ENCODE measurements around the gene RSPH9. TPM values are rescaled to one million over a fixed set of nuclear protein-coding genes. Genes with fewer than 3 reads are reported as not detected.

Gene RSPH9
- total RNA-seq, 1 donor from 2014 or later: 0.20 TPM

DNA sequence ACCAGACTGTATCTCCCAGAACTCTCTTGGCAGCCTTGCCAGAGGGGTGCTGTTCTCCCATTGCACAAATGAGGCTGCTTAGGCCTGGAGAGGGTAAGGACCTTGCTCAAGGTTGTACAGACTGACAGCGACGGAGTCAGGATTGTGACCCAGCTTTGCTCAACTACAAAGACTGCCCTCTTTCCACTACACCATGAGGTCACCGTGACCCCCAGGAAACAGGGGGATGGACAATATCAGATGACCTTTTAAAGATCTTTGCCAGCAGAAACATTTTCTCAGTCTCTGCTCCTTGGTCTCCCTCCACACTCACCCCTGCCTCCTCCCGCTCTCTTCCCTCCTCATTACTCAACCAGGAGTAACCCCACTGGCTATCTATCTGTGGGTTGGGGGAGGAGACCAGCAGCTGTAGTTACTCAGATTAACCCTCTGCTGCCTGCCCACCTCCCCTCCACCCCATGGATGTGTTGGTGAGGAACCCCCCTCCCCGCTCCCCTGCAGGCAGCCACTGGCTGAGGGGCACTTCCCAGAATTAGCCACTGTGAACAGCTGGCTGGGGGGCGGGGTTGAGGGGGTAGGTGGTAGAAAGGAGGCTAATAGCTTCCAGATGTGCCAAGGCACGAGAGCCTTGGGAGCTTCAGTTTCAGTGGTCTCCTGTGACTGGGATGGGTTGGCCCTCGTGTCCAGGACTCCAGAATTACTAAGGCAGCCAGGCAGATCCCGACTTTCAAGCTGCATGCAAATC, 69.6 kb downstream of the RSPH9 start:
- Histone ChIP-seq H3K27ac (no peak overlapping the region), H3K36me3 (no peaks in the 10 kb centered on the region), H3K27me3 (no peaks in the 10 kb centered on the region), H3K9me3 (no peaks in the 10 kb centered on the region), H3K4me1 (peaks cover 18% of the 10 kb centered on the region), H3K4me3 (no peak overlapping the region)
- intact Hi-C loops (cut with DNase I): no loop called here
- TF ChIP-seq, protein P1, sequence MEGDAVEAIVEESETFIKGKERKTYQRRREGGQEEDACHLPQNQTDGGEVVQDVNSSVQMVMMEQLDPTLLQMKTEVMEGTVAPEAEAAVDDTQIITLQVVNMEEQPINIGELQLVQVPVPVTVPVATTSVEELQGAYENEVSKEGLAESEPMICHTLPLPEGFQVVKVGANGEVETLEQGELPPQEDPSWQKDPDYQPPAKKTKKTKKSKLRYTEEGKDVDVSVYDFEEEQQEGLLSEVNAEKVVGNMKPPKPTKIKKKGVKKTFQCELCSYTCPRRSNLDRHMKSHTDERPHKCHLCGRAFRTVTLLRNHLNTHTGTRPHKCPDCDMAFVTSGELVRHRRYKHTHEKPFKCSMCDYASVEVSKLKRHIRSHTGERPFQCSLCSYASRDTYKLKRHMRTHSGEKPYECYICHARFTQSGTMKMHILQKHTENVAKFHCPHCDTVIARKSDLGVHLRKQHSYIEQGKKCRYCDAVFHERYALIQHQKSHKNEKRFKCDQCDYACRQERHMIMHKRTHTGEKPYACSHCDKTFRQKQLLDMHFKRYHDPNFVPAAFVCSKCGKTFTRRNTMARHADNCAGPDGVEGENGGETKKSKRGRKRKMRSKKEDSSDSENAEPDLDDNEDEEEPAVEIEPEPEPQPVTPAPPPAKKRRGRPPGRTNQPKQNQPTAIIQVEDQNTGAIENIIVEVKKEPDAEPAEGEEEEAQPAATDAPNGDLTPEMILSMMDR (IDR thresholded peaks at IDR 0.05): no peak
- DNase-seq (no peak), ATAC-seq (no peak)

DNA sequence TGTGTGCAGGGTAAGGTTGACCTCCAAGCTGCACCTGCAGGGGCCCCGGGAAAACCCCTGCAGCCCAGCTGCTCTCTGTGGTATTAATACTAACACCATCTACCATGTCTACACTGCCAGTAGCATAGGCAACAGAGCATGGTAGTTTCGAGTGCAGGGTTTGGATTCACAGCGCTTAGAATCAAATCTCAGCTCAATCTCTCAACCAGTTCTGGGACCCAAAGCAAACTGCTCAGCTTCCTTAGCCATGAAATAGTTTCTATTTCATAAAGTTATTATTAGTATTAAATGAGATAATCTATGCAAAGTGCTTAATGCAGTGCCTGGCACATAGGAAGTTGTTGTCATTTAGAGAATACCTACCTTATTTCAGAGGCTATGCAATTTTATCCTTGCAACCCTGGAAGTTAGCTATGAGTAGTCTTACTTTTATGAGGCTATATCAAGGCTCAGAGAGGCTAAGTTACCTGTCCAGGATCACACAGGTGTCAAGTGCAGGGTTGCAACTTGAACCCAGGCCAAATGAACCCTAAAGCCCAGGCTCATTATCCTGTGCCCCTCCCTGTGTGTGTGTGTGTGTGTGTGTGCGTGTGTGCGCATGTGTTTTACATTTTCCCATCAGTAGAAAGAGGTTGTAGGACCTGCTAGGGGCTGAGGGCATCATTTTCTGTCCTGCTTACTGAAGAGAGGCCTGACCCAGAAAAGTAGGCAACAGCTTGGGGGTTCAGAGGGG, 70.4 kb downstream of the RSPH9 start:
- ATAC-seq: no peak
- H3K27ac ChIP-seq: no peak overlapping the region
- H3K36me3 ChIP-seq: no peaks in the 10 kb centered on the region
- peaks cover 14% of the 10 kb centered on the region for H3K4me1 ChIP-seq
- no peaks in the 10 kb centered on the region for H3K9me3 ChIP-seq
- H3K4me3 ChIP-seq: no peak overlapping the region
- H3K27me3 ChIP-seq: no peaks in the 10 kb centered on the region
- intact Hi-C loops (cut with DNase I): no loop called here
- TF ChIP-seq, protein P1 (IDR thresholded peaks at IDR 0.05): no peak
- no peak for DNase-seq

DNA sequence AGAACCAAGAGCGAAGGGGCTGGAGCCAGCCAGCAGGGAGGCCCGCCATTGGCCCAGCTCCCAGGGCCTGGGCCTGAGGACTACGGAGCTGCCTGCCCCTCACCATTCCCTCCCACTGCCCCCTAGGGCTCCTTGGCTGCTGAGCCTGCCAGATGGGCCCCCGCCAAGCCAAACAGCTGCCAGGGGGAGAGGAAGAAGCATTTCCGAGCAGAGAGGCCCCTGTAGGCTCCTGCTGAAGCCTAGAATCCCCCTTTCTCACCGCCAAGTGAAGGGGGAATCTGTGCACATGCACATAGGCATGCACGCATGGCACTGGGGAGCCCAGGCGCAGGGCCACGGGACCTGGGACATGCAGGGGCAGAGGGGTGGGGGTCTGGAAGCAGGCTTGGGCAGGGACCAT, 71.3 kb downstream of the RSPH9 start:
- no peaks in the 10 kb centered on the region for H3K27me3 ChIP-seq
- peaks cover 14% of the 10 kb centered on the region for H3K4me1 ChIP-seq
- no peaks in the 10 kb centered on the region for H3K9me3 ChIP-seq
- no peak overlapping the region for H3K4me3 ChIP-seq
- TF ChIP-seq, protein P1 (IDR thresholded peaks at IDR 0.05): no peak
- DNase-seq: peak; percentile 61
- ATAC-seq: peak; percentile 12
- no peaks in the 10 kb centered on the region for H3K36me3 ChIP-seq
- H3K27ac ChIP-seq: no peak overlapping the region
- intact Hi-C loops (cut with DNase I): no loop called here

DNA sequence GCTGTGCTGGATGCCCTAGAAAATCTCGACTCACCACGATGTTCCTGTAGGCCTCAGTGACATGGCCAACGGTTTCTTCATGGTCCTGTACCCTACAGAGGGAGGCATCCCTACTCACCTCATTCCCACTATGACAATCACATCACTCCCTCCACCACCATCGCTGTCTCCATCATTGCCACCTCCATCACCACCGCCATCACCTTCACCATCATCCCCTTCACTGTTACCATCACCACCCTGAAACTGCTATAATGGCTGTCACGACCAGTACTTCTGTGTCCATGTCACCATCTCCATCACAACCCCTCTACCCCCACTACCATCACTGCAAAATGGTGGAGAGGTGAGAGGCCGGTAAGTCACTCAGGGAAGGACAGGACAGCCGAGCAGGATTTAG, 72.6 kb downstream of the RSPH9 start:
- peaks cover 14% of the 10 kb centered on the region for H3K4me1 ChIP-seq
- no peaks in the 10 kb centered on the region for H3K27me3 ChIP-seq
- no peaks in the 10 kb centered on the region for H3K9me3 ChIP-seq
- no peak overlapping the region for H3K4me3 ChIP-seq
- no peak for ATAC-seq
- H3K27ac ChIP-seq: no peak overlapping the region
- TF ChIP-seq, protein P1 (IDR thresholded peaks at IDR 0.05): no peak
- intact Hi-C loops (cut with DNase I): no loop called here
- no peak for DNase-seq
- no peaks in the 10 kb centered on the region for H3K36me3 ChIP-seq

DNA sequence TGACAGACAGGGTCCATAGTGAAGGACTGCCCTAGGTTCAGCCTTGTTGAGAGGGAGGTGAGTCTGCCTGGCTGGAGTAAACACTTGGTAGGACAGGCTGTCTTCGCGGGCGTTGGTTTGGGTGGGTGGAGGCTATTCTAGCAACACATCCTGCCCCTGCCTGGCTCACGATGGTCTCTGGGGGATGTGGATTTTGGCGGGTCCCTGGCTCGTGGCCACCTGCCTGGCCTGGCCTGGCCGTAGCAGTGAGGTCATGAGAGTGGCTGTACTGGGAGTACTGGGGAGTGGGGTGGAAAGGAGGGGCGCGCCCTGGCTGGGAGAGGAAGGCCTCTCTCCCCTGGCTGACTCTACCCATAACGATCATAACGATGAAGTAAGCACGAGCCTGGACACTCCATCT, 73.0 kb downstream of the RSPH9 start:
- ATAC-seq (peak; percentile 50), DNase-seq (peak; percentile 67)
- TF ChIP-seq, protein P1 (IDR thresholded peaks at IDR 0.05): no peak
- intact Hi-C loops (cut with DNase I): no loop called here
- Histone ChIP-seq H3K9me3 (no peaks in the 10 kb centered on the region), H3K4me3 (no peak overlapping the region), H3K27ac (no peak overlapping the region), H3K4me1 (peaks cover 14% of the 10 kb centered on the region), H3K27me3 (no peaks in the 10 kb centered on the region), H3K36me3 (no peaks in the 10 kb centered on the region)

Data from upper lobe of right lung (tissue), 1 donor.